DOHH2 (cell line): ENCODE results near the gene RIMOC1.

Source experiments
- H3F3A ChIP-seq: fragments of 200-600 bp; sonication (generic), shearing (Covaris generic); 2 replicates; pipeline ENCODE4 v1.6.0; 2016; ENCODE audit warnings: antibody characterized with exemption, mild to moderate bottlenecking; ENCODE audit not compliant: control insufficient read depth, insufficient read depth
- H3K27ac ChIP-seq: fragments of 200-600 bp; sonication (generic); 2 replicates; pipeline ENCODE4 v1.5.1; 2014; ENCODE audit warnings: low read depth, mild to moderate bottlenecking, low read length, moderate library complexity
- H3K27me3 ChIP-seq: fragments of 200-600 bp; sonication (generic); 2 replicates; pipeline ENCODE4 v1.6.1; 2014; ENCODE audit warnings: mild to moderate bottlenecking, low read length, mixed read lengths; ENCODE audit not compliant: control insufficient read depth
- H3K36me3 ChIP-seq: fragments of 200-600 bp; sonication (generic); 2 replicates; pipeline ENCODE4 v1.6.1; 2014; ENCODE audit warnings: mild to moderate bottlenecking, low read length, moderate library complexity, mixed read lengths; ENCODE audit not compliant: control insufficient read depth
- H3K4me1 ChIP-seq: fragments of 200-600 bp; sonication (generic); 2 replicates; pipeline ENCODE4 v1.6.1; 2014; ENCODE audit warnings: mild to moderate bottlenecking, low read length, mixed read lengths; ENCODE audit not compliant: control insufficient read depth
- H3K4me2 ChIP-seq: fragments of 200-600 bp; sonication (generic); 2 replicates; pipeline ENCODE4 v1.6.0; 2014; ENCODE audit warnings: mild to moderate bottlenecking, low read length, moderate library complexity
- H3K4me3 ChIP-seq: fragments of 200-600 bp; sonication (generic); 2 replicates; pipeline ENCODE4 v1.5.1; 2014; ENCODE audit warnings: mild to moderate bottlenecking, low read length, mixed read lengths
- H3K79me2 ChIP-seq: fragments of 200-600 bp; sonication (generic); 2 replicates; pipeline ENCODE4 v1.6.1; 2014; ENCODE audit warnings: mild to moderate bottlenecking, low read length, mixed read lengths; ENCODE audit not compliant: control insufficient read depth
- H3K9me2 ChIP-seq: fragments of 200-600 bp; sonication (generic); replicated peaks from 2 replicates; pipeline ENCODE4 v1.6.1; 2014; ENCODE audit warnings: mild to moderate bottlenecking, low read length, mixed read lengths; ENCODE audit not compliant: control insufficient read depth
- H3K9me3 ChIP-seq: fragments of 200-600 bp; sonication (generic); 2 replicates; pipeline ENCODE4 v1.6.1; 2014; ENCODE audit warnings: antibody characterized with exemption, low read length, mixed read lengths; ENCODE audit not compliant: control insufficient read depth, insufficient read depth
- H4K20me1 ChIP-seq: fragments of 200-600 bp; sonication (generic); 2 replicates; pipeline ENCODE4 v1.6.0; 2014; ENCODE audit warnings: low read depth, mild to moderate bottlenecking, antibody characterized with exemption, low read length, moderate library complexity; ENCODE audit not compliant: control insufficient read depth, insufficient read depth
- CTCF ChIP-seq: fragments of 200-600 bp; sonication (generic); IDR thresholded peaks from one replicate; pipeline ENCODE4 v1.5.1; 2014; ENCODE audit warnings: antibody characterized with exemption, mild to moderate bottlenecking, low read depth, low read length; ENCODE audit not compliant: poor library complexity, severe bottlenecking
- EZH2phosphoT487 ChIP-seq: fragments of 200-600 bp; sonication (generic); IDR thresholded peaks from 2 replicates; pipeline ENCODE4 v1.6.1; 2017; ENCODE audit warnings: borderline replicate concordance, mild to moderate bottlenecking, antibody characterized with exemption, low read length, moderate library complexity, mixed read lengths

Gene RIMOC1

DNA sequence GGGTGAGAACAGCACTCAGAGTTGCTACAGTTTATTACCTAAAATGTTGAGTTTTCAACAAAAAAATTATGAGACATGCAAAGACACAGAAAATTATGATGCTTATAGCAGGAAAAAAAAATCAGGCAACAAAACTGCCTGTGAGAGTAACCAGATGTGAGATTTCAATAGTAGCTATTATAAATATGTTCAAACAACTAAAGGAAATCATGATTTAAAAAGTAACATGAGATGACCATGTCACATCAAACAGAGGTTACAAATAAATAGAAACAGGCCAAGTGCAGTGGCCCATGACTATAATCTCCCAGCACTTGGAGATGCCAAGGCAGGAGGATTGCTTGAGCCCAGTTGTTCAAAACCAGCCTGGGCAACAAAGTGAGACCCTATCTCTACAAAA lies 12.1 kb upstream of the RIMOC1 start:
- Histone ChIP-seq H3K9me3 (no peaks in the 10 kb centered on the region), H3F3A (no peaks in the 10 kb centered on the region), H4K20me1 (no peaks in the 10 kb centered on the region), H3K36me3 (no peaks in the 10 kb centered on the region), H3K79me2 (no peaks in the 10 kb centered on the region), H3K4me2 (no peak overlapping the region), H3K9me2 (no peaks in the 10 kb centered on the region), H3K27me3 (peaks cover 16% of the 10 kb centered on the region), H3K27ac (no peak overlapping the region), H3K4me3 (no peak overlapping the region), H3K4me1 (no peaks in the 10 kb centered on the region)
- TF ChIP-seq CTCF (no peak), EZH2phosphoT487 (no peak)

DNA sequence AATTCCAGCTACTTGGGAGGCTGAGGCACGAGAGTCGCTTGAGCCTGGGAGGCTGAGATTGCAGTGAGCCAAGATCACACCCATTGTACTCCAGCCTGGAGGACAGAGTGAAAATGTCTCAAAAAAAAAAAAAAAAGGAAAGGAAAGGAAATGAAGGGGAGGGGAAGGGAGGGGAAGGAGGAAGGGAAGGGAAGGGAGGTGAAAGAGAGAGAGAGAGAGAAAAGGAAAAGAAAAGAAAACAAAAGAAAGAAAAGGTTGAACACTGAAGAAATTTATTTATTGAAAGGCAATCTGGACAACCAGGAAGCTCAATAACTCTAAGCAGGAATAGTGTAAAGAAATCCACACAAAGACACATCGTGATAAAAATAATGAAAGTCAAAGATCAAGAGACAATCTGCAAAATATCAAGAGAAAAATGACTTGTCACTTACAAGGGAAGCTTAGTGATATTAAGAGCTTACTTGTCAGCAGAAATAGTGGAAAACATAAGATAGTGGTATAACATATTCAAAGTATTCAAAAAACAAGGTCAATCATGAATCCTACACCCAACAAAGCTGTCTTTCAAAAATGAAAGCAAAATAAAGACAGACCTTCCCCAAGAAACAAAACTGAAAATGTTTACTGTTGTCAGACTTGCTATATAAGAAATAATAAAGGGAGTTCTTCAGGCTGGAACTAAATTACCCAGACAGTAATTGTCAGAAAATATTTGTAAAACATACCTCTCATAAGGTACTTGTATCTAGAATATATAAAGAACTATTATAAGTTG lies 10.9 kb upstream of the RIMOC1 start:
- H3K36me3 ChIP-seq = no peaks in the 10 kb centered on the region
- H3K9me3 ChIP-seq = no peaks in the 10 kb centered on the region
- no peaks in the 10 kb centered on the region for H3K79me2 ChIP-seq
- TF ChIP-seq CTCF (no peak), EZH2phosphoT487 (no peak)
- no peaks in the 10 kb centered on the region for H3K9me2 ChIP-seq
- H3K4me3 ChIP-seq = no peak overlapping the region
- no peaks in the 10 kb centered on the region for H4K20me1 ChIP-seq
- H3K4me1 ChIP-seq = no peaks in the 10 kb centered on the region
- peaks cover 16% of the 10 kb centered on the region for H3K27me3 ChIP-seq
- no peaks in the 10 kb centered on the region for H3F3A ChIP-seq
- no peak overlapping the region for H3K27ac ChIP-seq
- H3K4me2 ChIP-seq = no peak overlapping the region

DNA sequence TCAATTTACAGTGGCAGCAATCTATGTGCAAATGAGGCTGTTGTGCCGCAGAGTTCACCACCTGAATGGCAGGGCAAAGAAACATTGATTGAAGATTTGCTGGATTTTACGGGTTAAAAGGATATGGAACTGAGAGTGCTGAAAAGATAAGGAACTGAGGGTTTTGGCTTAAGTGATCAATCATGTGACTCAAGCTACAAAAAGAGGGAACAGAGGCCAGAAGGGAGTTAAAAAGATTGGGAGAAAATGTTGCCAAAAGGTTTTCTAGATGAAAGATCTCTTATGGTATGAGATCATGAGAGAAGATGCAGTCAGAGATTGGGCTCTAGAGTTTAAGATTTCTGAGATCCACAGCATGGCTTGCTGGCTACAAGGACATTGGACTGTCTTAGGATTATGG lies 7.9 kb upstream of the RIMOC1 start:
- H3F3A ChIP-seq = no peaks in the 10 kb centered on the region
- H3K9me2 ChIP-seq = no peaks in the 10 kb centered on the region
- H3K4me1 ChIP-seq = no peaks in the 10 kb centered on the region
- no peak for TF ChIP-seq EZH2phosphoT487
- no peak for TF ChIP-seq CTCF
- no peaks in the 10 kb centered on the region for H3K79me2 ChIP-seq
- no peaks in the 10 kb centered on the region for H3K36me3 ChIP-seq
- peaks cover 16% of the 10 kb centered on the region for H3K27me3 ChIP-seq
- H3K4me3 ChIP-seq = no peak overlapping the region
- H3K4me2 ChIP-seq = no peak overlapping the region
- no peak overlapping the region for H3K27ac ChIP-seq
- no peaks in the 10 kb centered on the region for H3K9me3 ChIP-seq
- H4K20me1 ChIP-seq = no peaks in the 10 kb centered on the region
